Measurements from ENCODE around the gene BEND7.
A peak's percentile ranks its signal among the peaks of the same experiment; 100 is the strongest.
"Not testable (repeated sequence)": the region's sequence is repeated elsewhere in the genome, so short reads cannot be mapped to it uniquely, and the experiment has no call there.

BEND7 gene, protein sequence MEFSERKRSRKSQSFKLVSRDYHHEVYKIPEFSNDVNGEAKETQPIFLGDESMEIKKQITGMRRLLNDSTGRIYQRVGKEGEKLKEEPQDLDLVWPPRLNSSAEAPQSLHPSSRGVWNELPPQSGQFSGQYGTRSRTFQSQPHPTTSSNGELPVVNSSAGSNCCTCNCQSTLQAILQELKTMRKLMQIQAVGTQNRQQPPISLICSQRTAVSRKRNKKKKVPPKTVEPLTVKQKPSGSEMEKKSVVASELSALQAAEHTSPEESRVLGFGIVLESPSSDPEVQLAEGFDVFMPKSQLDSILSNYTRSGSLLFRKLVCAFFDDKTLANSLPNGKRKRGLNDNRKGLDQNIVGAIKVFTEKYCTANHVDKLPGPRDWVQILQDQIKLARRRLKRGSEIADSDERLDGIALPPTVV

GRCh38 chr10:13528875-13529713 lies at the start of gene BEND7:
Gene BEND7 (minus strand): TSS chr10:13529014. CDS start chr10:13528533, 481 bp downstream.
- DNase-seq = peak in 1 of 2 experiments; percentile 1

DNA sequence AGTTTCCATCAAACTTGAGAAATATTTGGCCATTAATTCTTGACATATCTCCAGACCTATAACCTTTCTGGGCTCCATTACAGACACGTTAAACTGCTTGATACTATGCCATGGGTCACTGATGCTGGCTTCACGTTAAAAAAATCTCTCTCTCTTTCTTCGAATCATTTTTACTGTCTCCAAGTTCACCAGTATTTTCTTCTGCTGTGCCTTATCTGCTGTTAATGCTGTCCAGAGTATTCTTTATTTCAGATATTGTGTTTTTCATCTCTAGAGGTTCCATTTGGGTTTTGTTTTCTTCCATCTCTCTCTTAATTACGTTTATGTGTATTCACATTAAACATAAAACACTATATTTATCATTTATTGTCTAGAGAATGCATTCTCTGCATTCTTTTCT lies 45.1 kb upstream of the BEND7 start:
- DNase-seq = no peak

DNA sequence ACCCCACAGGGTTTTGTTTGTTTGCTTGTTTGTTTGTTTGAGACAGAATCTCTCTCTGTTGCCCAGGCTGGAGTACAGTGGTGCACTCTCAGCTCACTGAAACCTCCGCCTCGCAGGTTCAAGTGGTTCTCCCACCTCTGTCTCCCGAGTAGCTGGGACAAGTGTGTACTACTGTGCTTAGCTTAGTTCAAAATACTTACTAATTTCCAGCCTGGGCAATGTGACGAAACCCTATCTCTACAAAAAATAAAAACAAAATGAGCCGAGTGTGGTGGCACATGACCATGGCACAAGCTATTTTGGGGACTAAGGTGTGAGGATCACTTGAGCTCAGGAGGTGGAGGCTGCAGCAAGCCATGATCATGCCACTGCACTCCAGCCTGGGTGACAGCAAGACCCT lies 42.7 kb upstream of the BEND7 start:
- DNase-seq = no peak

- no peak for DNase-seq
Measured at GRCh38 chr10:13567030-13567429, 38.2 kb upstream of the BEND7 start.

GRCh38 chr10:13564576-13564975 lies 35.8 kb upstream of the BEND7 start:
- DNase-seq = no peak

DNA sequence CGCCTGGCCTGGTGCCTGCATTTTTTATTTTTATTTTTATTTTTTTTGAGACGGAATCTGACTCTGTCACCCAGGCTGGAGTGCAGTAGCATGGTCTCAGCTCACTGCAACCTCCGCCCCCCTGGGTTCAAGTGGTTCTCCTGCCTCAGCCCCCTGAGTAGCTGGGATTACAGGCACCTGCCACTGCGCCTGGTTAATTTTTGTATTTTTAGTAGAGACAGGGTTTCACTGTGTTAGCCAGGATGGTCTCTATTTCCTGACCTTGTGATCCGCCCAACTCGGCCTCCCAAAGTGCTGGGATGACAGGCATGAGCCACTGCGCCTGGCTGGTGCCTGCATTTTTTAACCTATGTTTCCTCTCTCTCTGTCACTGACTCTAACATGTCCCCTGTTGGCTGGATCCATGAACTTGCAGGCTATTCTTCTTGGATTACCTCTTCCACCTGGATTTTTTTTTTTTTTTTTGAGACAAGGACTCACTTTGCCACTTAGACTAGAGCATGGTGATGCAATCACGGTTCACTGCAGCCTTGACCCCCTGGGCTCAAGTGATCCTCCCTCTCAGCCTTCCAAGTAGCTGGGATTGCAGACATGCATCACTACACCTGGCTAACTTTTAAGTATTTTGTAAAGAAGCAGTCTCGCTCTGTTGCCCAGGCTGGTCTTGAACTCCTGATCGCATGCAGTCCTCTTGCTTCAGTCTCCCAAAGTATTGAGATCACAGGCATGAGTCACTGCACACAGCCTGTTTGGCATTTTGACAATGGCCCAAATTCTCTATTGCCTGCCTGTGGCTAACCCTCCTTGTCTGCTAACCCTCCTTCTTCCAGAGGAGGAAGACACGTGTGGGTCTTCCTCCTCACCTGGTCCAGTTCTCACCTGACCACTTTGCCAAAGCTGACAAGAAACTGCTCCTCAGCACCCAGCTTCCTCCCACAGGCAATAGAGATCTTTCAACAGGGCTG lies 34.9 kb upstream of the BEND7 start:
- no peak for DNase-seq

DNA sequence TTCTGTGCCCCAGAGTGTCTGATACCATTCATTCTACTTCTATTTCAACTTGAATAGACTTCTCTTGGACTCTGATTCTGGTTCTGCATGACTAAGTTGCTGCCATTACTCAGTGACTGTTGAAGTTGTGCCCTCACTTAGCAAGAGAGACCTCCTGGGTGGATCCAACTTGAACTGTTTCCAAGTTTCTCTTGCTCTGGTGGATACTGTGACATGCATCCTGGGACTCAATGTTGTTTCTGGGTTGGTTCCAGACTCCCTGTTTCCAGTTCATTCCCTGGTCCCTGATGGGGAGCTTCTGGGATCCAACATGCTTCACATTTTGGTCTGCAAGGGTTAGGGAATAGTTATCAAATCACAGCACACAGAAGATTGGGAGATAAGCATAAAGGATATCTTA lies 31.8 kb upstream of the BEND7 start:
- DNase-seq = no peak

DNA sequence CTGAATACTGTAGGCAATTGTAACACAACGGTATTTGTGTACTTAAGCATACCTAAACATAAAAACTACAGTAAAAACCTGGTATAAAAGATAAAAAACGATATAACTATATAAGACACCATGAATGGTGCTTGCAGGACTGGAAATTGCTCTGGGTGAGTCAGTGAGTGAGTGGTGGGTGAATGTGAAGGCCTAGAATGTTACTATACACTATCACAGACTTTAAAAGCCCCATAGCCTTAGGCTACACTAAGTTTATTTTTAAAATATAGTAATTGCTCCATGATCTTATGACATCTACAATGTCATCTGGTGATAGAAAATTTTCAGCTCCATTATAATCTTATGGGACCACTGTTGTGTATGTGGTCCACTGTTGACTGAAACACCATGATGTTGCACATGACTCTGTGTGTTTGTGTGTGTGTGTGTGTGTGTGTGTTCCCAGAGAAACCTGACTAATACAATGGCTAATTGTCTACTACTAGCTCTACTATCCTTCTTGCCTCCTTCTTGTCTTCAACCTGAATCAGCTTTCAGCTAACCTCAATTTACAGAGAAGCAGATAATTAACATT lies 30.4 kb upstream of the BEND7 start:
- DNase-seq = no peak

DNA sequence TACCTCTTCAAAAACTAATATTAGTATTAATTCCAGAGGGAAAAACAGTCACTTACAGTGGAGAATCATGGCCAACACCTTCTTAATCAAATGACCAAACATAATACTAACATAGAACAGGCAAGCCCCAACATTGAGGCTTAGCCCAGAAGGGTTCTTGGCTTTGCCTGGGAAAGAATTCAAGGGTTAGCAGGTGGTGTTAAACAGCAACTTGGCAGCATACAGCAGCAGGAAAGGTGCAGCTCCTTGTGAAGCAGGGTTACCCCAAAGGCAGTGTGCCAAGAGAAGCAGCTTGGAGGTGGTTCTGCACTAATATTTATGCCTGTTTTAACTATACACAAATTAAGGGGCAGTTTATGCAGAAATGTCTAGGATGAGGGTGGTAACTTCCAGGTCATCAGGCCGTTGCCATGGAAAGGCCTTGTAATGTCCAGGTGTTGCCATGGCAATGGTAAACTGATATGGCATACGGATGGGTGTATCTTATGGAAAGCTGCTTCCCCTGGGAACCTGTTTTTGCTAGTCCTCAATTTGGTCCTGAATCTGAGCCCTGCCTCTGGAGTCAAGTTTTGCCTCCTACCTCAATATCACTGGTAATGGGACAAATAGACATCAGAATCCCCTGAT lies 27.2 kb upstream of the BEND7 start:
- no peak for DNase-seq

DNA sequence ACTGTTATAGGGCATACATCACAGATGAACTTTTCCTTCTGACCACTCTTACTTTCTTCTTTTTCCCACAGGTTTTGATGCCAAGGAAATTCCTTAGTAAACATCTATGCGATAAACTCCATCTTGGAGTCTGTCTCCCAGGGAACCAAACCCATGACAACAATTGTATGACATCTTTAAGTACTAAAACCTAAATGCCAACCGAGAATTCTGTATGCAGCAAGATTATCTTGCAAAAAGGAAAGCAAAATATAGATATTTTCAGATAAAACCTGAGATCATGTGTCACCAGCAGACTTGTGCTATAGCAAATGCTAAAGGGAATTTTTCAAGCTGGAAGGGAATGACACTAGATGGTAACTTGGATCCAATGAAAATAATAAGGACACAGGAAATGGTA lies 22.0 kb upstream of the BEND7 start:
- DNase-seq = no peak

DNA sequence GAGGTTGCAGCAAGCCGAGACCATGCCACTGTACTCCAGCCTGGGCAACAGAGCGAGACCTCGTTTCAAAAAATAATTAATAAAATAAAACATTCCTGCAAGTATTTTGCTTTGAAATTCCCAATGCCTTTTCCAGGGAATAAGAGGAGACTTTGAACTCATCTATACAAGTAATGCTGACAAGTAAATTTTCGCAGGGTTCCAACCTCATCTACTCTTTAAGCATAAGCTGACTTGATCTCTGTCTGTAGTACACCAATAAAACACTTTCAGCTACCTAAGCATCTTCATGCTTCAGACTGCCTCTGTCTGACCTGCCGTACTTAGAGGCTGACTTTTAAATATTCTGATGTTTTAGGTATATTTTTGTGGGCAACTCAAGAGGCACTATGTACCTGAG lies 13.7 kb upstream of the BEND7 start:
- no peak for DNase-seq

- not testable (repeated sequence) for DNase-seq
Measured at GRCh38 chr10:13537985-13538384, 9.2 kb upstream of the BEND7 start.

DNA sequence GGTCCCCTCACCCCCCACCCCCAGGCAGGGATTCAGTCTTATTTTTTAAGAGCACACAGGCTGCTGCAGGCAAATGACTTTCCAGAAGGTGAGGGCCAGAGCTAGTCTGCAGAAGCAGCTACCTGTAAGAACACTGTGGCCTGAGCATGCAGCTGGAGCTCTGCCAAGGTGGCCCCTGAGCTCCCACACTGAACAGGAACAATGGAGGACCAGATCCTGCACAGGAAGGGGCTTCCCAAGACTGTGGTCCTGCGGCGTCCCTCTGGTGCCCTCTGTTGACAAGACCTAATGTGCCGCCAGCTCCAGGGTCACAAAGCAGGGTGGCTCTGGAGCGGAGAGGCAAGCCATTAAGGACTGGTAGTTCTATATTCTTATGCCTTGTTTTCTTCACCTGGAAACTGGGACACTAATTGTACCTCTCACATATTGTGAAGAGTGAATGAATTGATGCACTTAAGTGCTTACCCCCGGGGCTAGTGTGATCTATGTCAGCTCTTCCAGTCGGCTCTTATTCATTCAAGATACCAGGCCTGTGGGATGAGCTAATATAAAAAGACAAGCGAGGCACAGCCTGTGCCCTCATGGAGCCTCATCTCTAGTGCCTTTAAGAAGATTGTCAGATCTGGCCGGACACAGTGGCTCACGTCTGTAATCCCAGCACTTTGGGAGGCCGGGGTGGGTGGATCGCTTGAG lies 8.0 kb upstream of the BEND7 start:
- DNase-seq = peak in 1 of 2 experiments; percentile 34

GRCh38 chr10:13535346-13535745 lies 6.5 kb upstream of the BEND7 start:
- DNase-seq = no peak

- no peak for DNase-seq
Measured at GRCh38 chr10:13529714-13529973, 830 bp upstream of the BEND7 start.

GRCh38 chr10:13528123-13528874 lies 515 bp downstream of the BEND7 start:
- DNase-seq = no peak

- no peak for DNase-seq
Measured at GRCh38 chr10:13527864-13528122, 1.0 kb downstream of the BEND7 start.

GRCh38 chr10:13526948-13527863 lies 1.6 kb downstream of the BEND7 start:
- peak; percentile 42 to 77 for DNase-seq

GRCh38 chr10:13525663-13526062 lies 3.2 kb downstream of the BEND7 start:
- DNase-seq = no peak

GRCh38 chr10:13521026-13521425 lies 7.8 kb downstream of the BEND7 start:
- no peak for DNase-seq

All from SW 1271 (cell line).